Transverse colon (tissue), 4 donors: ENCODE results near the gene SMURF2. TPM values are rescaled to one million over a fixed set of nuclear protein-coding genes. Genes with fewer than 3 reads are reported as not detected.

Source experiments
- DNase-seq: peaks from one replicate; pipeline ENCODE4 v3.0.0-alpha.2; 2019
- H3K27ac ChIP-seq, 4 donors: fragments of 200-600 bp; sonication (generic); 2 replicates each; pipeline ENCODE4 v1.5.1; 2016 to 2018; ENCODE audit warnings: inconsistent platforms in 4 of 4
- H3K27me3 ChIP-seq: fragments of 200-600 bp; sonication (generic); 2 replicates; pipeline ENCODE4 v1.5.1; 2017; ENCODE audit warnings: inconsistent platforms
- H3K36me3 ChIP-seq, 4 donors: fragments of 200-600 bp; sonication (generic); 2 replicates each; pipeline ENCODE4 v1.5.1; 2017 to 2019; ENCODE audit warnings: inconsistent platforms in 4 of 4
- H3K4me1 ChIP-seq, 4 donors: fragments of 200-600 bp; sonication (generic); 2 replicates each; pipeline ENCODE4 v1.5.1; 2017 to 2020; ENCODE audit warnings: inconsistent platforms in 4 of 4
- H3K4me3 ChIP-seq, 4 donors: fragments of 200-600 bp; sonication (generic); 1 replicate in 1 of 4; 2 replicates in 3 of 4; pipeline versions ENCODE4 v1.5.1 to v1.6.1; 2017 to 2019; ENCODE audit warnings: inconsistent platforms in 4 of 4
- H3K9me3 ChIP-seq, 2 donors: fragments of 200-600 bp; sonication (generic); 2 replicates each; pipeline ENCODE4 v1.5.1; 2017 to 2019; ENCODE audit warnings: inconsistent platforms in 2 of 2
- EP300 ChIP-seq: sonication (generic); formaldehyde crosslinking; IDR thresholded peaks from one replicate; pipeline ENCODE4 v1.6.1; 2017; ENCODE audit warnings: antibody characterized with exemption, low read depth
- POLR2A ChIP-seq: fragments of 450-650 bp; IDR thresholded peaks from one replicate; pipeline ENCODE4 v1.6.1; 2016; ENCODE audit warnings: antibody characterized with exemption, mild to moderate bottlenecking, moderate library complexity
- POLR2AphosphoS5 ChIP-seq, 3 donors: sonication (generic); formaldehyde crosslinking; IDR thresholded peaks; one replicate each; pipeline ENCODE4 v1.6.1; 2016; ENCODE audit warnings: antibody characterized with exemption in 3 of 3
- WGBS, 2 donors: methylation state at CpG; one replicate each; pipeline ENCODE4 v1.1.5; 2018; ENCODE audit warnings: low coverage in 1 of 2; 5-methylcytosine and 5-hydroxymethylcytosine counted together
- in situ Hi-C, 4 donors: fragments of 200-750 bp; cut with MboI; loops; one replicate each; pipeline versions ENCODE4 v1.15.0 to v1.15.1; 2017; ENCODE audit warnings: low sequenced_read_pairs in 3 of 4, low pct_ligation_motif_present in 1 of 4, low pct_unique_long_range_greater_than_20kb in 1 of 4
- intact Hi-C: fragments of 100-400 bp; cut with DNase I; formaldehyde crosslinking; loops from one replicate; pipeline ENCODE4 v1.15.1; 2023; ENCODE audit warnings: low total_unique reads
- total RNA-seq, 4 donors: library from RNA; depleted of rRNA; stranded (reverse); fragments of >200 nt; gene quantifications; one replicate each; pipeline ENCODE4 v1.1.0, GENCODE V29; 2016
- TF ChIP-seq, protein P1 (sequence below), 5 experiments: fragments of 200-600 bp in 3 of 5; fragments of 450-650 bp in 2 of 5; sonication (generic) in 3 of 5; IDR thresholded peaks; 1 replicate in 2 of 5; 2 replicates in 3 of 5; pipeline ENCODE4 v1.5.1; 2016 to 2017; ENCODE audit warnings: antibody characterized with exemption in 5 of 5, inconsistent platforms in 3 of 5, mild to moderate bottlenecking in 2 of 5, moderate library complexity in 1 of 5

SMURF2 gene
- total RNA-seq, 4 donors from 2014 or later, result 5.0 to 27.0 (median 14.0) TPM

DNA sequence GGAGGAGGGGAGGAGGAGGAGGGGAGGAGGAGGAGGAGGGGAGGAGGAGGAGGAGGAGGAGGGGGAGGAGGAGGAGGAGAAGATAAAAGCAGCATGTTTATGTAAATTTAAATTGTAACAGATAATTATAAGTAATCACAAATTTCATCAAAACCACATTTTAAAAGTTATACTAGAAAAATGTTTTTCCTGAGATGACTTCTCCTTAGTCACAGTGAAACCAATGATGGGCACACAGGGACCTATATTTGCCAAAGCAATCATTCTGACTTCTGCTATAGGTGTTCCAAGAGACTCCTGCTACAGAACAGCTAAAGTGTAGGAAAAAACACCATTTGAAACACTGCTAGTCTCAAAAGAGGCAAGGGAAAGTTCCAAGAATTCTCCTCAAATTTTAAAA is 88.9 kb downstream of the SMURF2 start:
- in situ Hi-C loops (no loop called here), intact Hi-C loops (no loop called here)
- H3K4me1 ChIP-seq, result peaks cover 0 to 4% (median 0%) of the 10 kb centered on the region in 4 donors
- no peaks in the 10 kb centered on the region for H3K27me3 ChIP-seq
- H3K9me3 ChIP-seq, result no peaks in the 10 kb centered on the region
- no peak for DNase-seq
- TF ChIP-seq POLR2A, result no peak
- TF ChIP-seq, protein P1, sequence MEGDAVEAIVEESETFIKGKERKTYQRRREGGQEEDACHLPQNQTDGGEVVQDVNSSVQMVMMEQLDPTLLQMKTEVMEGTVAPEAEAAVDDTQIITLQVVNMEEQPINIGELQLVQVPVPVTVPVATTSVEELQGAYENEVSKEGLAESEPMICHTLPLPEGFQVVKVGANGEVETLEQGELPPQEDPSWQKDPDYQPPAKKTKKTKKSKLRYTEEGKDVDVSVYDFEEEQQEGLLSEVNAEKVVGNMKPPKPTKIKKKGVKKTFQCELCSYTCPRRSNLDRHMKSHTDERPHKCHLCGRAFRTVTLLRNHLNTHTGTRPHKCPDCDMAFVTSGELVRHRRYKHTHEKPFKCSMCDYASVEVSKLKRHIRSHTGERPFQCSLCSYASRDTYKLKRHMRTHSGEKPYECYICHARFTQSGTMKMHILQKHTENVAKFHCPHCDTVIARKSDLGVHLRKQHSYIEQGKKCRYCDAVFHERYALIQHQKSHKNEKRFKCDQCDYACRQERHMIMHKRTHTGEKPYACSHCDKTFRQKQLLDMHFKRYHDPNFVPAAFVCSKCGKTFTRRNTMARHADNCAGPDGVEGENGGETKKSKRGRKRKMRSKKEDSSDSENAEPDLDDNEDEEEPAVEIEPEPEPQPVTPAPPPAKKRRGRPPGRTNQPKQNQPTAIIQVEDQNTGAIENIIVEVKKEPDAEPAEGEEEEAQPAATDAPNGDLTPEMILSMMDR (IDR thresholded peaks at IDR 0.05), result no peak
- TF ChIP-seq POLR2AphosphoS5 (IDR thresholded peaks at IDR 0.05), result no peak
- TF ChIP-seq EP300, result no peak
- no peak overlapping the region for H3K4me3 ChIP-seq
- H3K27ac ChIP-seq, result peak overlapping the region in 1 of 4 donors; percentile 1
- peaks cover 0 to 36% (median 9%) of the 10 kb centered on the region in 4 donors for H3K36me3 ChIP-seq

DNA sequence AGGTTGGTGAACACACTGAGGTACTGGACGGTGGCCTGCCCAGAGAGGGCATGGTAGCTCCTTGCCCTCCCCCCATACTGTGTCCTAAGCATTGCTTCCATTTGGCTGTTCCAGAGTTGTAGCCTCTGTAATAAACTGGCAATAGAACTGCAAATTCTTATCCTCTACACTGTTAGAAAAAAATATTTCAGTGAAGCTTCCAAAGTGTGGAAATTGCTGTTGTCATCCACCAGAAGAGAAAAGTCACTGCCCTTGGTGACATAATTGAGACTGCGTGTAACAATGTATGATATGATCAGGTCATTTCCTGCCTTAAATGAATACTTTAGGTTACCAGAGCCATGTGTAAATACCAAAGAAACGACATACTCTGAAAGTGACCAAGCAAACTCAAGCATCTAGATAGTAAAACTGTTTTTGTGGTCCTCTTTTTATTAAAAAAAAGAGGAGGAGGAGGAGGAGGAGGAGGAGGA is 89.4 kb downstream of the SMURF2 start:
- Histone ChIP-seq H3K9me3 (no peaks in the 10 kb centered on the region), H3K27ac (peak overlapping the region in 1 of 4 donors; percentile 0), H3K36me3 (peaks cover 0 to 37% (median 9%) of the 10 kb centered on the region in 4 donors), H3K4me1 (peaks cover 0 to 4% (median 0%) of the 10 kb centered on the region in 4 donors), H3K27me3 (no peaks in the 10 kb centered on the region), H3K4me3 (no peak overlapping the region)
- TF ChIP-seq, protein P1 (IDR thresholded peaks at IDR 0.05), result no peak
- no peak for TF ChIP-seq POLR2A
- no peak for TF ChIP-seq POLR2AphosphoS5 (IDR thresholded peaks at IDR 0.05)
- TF ChIP-seq EP300, result no peak
- WGBS, 2 donors, result 0 to 41% methylated on average over 1 to 3 of the region's 3 CpGs
- DNase-seq, result no peak
- intact Hi-C loops (no loop called here), in situ Hi-C loops (no loop called here)

DNA sequence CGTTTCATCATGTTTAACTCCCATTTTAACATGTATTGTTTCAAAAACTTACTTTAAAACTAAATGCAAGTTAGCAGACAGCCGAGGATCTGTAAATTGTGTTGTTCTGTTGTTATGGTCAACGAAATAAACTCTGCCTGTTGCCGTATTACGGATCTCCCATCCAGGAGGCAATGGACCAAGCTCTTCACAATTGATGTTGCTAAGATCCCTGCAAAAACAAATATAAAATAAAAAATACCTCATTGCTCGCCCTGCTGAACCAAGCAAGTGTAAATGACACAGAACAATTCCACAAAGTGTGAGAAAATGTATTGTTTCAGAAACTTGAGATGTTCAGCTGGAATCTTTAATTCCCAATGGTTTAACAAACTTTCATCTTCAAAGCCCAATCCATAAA is 90.4 kb downstream of the SMURF2 start:
- intact Hi-C loops (no loop called here), in situ Hi-C loops (no loop called here)
- DNase-seq, result no peak
- no peak overlapping the region for H3K27ac ChIP-seq
- WGBS, 2 donors, result 80% methylated on average over 6 of the region's 6 CpGs
- H3K27me3 ChIP-seq, result no peaks in the 10 kb centered on the region
- no peaks in the 10 kb centered on the region for H3K9me3 ChIP-seq
- peaks cover 0 to 4% (median 0%) of the 10 kb centered on the region in 4 donors for H3K4me1 ChIP-seq
- H3K36me3 ChIP-seq, result peaks cover 0 to 38% (median 8%) of the 10 kb centered on the region in 4 donors
- TF ChIP-seq, protein P1 (IDR thresholded peaks at IDR 0.05), result no peak
- TF ChIP-seq POLR2AphosphoS5 (IDR thresholded peaks at IDR 0.05) (no peak), POLR2A (no peak), EP300 (no peak)
- no peak overlapping the region for H3K4me3 ChIP-seq

DNA sequence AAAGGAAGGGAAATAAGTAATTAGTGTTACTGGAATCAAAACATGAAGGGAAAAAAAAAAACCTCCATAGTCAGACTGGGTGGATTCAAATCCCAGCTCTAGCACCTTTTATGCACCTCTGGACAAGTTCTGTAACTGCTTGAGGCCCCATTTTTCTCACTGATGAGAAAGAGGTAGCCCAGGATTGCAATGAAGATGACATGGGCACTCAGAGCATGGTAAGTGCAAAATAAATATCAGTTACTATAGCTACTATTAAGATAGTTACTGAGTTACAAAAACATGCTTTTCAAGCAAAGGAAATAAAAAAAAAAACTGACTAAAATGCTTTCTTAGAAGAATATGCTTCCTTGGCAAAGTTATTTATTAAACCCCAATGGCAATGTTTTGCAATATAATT is 96.5 kb downstream of the SMURF2 start:
- H3K9me3 ChIP-seq, result no peaks in the 10 kb centered on the region
- in situ Hi-C loops, result no loop called here
- H3K27ac ChIP-seq, result no peak overlapping the region
- H3K36me3 ChIP-seq, result peaks cover 0 to 40% (median 4%) of the 10 kb centered on the region in 4 donors
- no peak for TF ChIP-seq EP300
- TF ChIP-seq POLR2A, result no peak
- TF ChIP-seq, protein P1 (IDR thresholded peaks at IDR 0.05), result no peak
- no peak for TF ChIP-seq POLR2AphosphoS5 (IDR thresholded peaks at IDR 0.05)
- H3K4me1 ChIP-seq, result no peaks in the 10 kb centered on the region
- no peaks in the 10 kb centered on the region for H3K27me3 ChIP-seq
- H3K4me3 ChIP-seq, result no peak overlapping the region
- no peak for DNase-seq
- intact Hi-C loops, result no loop called here
